HG03565 (cell line): ENCODE data around the gene RLN3.
A peak's percentile ranks its signal among the peaks of the same experiment; 100 is the strongest.

Experiments
- ATAC-seq: cut with Tn5 transposase; IDR thresholded peaks from one replicate; pipeline ENCODE4 v1.9.1; 2021; ENCODE audit warnings: mild to moderate bottlenecking, moderate library complexity; ENCODE audit not compliant: unreplicated experiment

Gene RLN3

DNA sequence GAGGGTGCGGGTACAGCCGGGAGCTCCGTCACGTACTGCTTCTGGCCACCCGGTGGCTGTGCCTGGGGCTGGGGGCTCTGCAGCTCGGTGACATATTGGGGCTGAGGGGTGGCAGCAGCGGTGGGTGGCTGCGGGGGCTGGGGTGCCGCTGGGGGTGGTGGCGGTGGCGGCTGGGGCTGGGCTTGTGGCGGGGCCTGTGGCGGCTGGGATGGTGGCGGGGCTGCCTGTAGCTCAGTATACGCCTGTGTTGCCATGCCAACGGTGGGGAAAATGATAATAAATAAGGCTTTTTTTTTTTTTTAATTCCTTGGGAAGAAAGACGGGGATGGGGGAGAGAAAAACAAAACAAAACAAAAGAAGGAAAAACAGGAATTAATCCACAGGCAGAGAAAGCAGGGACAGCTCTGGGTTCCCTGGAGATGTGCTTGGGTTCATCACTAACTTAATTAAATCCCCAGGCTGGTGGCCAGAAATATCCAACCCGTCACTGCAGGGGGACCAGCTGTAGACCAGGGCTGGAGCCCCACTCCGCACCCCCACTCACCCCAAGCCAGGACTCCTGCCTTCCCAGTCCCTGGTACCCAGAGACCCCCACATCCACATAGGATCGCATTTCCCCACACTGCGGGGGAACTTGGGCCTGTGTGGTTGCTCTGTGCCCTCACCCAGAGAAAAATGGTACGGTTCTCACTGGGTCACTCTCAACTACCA lies 34.2 kb upstream of the RLN3 start:
- no peak for ATAC-seq

DNA sequence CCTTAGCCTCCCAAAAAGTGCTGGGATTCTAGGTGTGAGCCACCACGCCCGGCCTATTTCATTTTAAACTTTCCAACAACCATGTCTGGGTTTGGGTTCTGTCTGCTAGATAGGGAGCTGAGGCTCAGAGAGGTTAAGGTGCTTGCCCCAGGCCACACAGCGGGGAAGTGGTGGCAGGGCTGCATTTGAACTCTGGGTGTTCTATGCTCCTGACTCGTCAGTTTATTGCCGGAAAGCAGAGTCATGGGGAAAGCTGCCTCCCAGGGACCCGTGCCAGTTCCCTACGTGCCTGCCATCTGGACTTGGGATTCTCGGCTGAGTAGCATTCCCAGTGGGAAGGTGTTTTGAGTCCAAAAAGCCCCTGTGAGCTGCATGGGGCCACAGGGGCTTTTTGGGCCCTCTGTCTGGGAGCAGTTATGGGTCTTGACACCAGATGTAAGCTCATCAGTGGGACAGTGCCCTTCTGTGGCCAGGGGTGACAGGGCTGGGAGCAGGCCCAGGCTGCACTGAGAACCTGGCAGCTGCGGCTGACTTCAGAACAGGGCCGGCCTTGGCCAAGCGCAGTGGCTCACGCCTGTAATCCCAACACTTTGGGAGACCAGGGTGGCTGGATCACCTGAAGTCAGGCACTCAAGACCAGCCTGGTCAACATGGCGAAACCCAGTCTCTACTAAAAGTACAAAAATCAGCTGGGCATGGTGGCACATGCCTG lies 32.8 kb upstream of the RLN3 start:
- no peak for ATAC-seq

- no peak for ATAC-seq
Measured at GRCh38 chr19:13995878-13996765, 31.8 kb upstream of the RLN3 start.

DNA sequence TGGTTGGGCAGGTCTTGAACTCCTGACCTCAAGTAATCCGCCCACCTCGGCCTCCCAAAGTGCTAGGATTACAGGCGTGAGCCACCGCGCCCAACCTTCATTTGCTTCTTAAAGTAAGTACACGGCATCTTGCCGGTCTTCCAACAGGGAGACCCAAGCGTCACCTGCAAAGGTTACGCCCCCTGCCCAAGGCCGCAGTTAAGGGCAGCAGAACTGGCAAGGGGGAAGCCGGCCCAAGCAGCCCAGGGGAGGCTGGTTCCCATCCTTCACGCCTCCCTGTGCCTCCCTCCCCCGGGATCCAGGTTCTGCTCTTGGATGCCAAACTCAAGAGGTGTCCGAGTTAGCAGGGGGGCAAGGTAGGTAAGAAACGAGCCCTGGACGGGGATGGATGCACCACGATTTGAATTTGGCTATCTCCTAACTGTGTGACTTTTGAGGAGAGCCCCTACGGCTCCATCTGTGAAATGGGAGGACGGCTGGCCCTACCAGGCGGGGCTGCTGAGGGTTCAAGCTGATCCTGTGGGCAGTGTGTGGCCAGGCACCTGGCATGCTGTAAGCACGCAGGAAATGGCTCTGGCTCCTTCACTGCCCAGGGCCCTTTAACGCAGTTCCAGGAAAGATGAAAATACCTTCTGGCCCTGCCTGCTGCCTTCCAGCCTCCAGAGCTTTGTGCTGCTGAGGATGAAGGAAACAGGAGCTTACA lies 30.9 kb upstream of the RLN3 start:
- no peak for ATAC-seq

- ATAC-seq = no peak
Measured at GRCh38 chr19:13997631-13997962, 30.4 kb upstream of the RLN3 start.

GRCh38 chr19:13998426-13998825 lies 29.5 kb upstream of the RLN3 start:
- no peak for ATAC-seq

- no peak for ATAC-seq
Measured at GRCh38 chr19:13999085-13999484, 28.9 kb upstream of the RLN3 start.

GRCh38 chr19:14000691-14001375 lies 27.1 kb upstream of the RLN3 start:
- no peak for ATAC-seq

DNA sequence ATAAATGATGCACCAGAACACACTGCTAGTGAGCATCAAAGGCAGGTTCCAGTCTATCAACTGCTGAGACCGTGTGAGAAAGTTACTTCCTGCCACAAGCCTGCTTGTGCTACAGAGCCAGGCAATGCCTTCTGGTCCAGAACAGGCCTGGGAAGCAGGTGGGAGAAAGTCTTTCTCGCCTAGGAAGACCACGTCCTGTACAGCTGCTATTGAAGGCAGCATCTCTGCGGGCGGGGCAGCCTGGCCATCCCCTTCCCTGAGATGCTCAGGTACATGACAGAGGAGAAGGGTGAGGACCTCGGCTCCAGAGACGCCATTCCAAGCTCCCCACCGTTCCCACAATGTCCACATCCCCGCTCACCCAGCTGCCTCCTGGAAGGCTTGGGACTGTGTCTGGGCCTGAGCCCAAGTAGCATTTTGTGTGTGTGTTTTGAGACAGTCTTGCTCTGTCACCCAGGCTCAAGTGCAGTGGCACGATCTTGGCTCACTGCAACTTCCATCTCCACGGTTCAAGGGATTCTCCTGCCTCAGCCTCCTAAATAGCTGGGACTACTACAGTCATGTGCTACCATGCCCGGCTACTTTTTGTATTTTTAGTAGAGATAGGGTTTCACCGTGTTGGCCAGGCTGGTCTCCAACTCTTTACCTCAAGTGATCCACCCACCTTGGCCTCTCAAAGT lies 25.2 kb upstream of the RLN3 start:
- ATAC-seq = no peak

- no peak for ATAC-seq
Measured at GRCh38 chr19:14003251-14004055, 24.5 kb upstream of the RLN3 start.

- ATAC-seq = no peak
Measured at GRCh38 chr19:14004619-14005348, 23.2 kb upstream of the RLN3 start.

- ATAC-seq = no peak
Measured at GRCh38 chr19:14005349-14006084, 22.4 kb upstream of the RLN3 start.

- peak; percentile 66 for ATAC-seq
Measured at GRCh38 chr19:14006085-14006765, 21.7 kb upstream of the RLN3 start, which contains the start of gene RFX1. Gene RFX1 (minus strand): TSS chr19:14006320. CDS start chr19:13993843, 12,477 bp downstream.

DNA sequence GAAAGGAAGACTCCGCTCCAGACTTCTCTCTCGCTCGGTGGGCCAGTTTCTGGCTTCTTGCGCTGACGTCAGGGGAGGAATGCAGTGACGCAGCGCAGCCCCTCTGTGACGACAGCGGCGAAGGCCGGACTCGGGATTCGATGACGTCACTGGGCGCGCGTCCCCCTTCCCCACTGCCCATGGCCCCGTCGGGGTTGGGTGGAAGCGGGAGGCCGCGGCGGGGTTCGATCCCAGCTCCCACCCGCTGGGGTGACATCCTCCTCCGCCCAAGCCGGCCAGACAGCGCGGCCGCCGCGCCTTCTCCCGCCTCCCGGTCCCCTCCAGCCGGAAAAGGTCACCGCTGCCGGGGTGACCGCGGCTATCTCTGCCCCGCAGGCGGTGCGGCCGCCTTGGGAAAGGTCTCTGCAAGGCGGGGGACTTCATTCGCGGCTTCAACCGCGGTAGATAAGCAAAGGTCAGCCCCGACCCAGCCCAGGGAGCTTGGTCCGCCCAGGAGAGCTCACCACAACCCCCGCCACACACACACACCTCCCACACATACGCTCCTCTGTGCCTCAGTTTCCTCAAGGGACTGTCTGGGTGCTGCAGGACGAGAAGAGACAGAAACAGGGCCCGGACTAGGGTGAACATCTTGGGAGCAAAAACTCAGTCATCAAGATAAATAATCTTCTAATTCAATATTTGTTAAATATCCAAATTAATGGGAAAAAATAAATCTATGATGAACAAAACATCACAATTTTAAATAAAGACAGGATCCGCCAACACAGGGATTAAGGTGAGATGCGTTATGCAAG lies 21.0 kb upstream of the RLN3 start:
- peak; percentile 23 for ATAC-seq

DNA sequence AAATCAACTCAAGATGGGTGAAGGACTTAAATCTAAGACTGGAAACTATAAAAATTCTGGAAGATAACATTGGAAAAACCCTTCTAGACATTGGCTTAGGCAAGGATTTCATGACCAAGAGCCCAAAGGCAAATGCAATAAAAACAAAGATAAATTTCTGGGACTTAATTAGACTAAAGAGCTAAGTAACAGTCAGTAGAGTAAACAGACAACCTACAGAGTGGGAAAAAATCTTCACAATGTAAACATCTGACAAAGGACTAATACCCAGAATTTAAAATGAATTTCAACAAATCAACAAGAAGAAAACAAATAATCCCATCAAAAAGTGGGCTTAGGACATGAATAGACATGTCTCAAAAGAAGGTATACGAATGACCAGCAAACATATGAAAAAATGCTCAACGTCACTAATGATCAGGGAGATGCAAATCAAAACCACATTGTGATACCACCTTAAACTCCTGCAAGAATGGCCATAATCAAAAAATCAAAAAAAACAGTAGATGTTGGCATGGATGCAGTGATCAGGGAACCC lies 15.5 kb upstream of the RLN3 start:
- ATAC-seq = no peak

GRCh38 chr19:14015524-14016035 lies 12.4 kb upstream of the RLN3 start:
- ATAC-seq = no peak
